Calu3 (cell line): Measurements from ENCODE around the gene SPOCD1. TPM values are rescaled to one million over a fixed set of nuclear protein-coding genes. Genes with fewer than 3 reads are reported as not detected.

Experiments used
- BruUV-seq: library from RNA; stranded (reverse); fragments of 400-500 nt; replicated peaks from 2 replicates; lab custom pipeline; 2021; lab: Mats Ljungman, UMichigan
- CTCF ChIA-PET: fragments of 300-600 bp; sonication (Branson Sonifier 250); formaldehyde crosslinking; loops from one replicate; lab custom pipeline; 2022; ENCODE audit warnings: antibody characterized with exemption; lab: Charles Lee
- DNase-seq: peaks from one replicate; pipeline ENCODE4 v3.0.0; 2022
- H3K27ac Mint-ChIP-seq: one replicate; pipeline ENCODE4 v1.8.0; 2022; ENCODE audit warnings: mixed read lengths; ENCODE audit not compliant: unreplicated experiment
- H3K27me3 Mint-ChIP-seq: one replicate; pipeline ENCODE4 v1.8.0; 2022; ENCODE audit warnings: mixed read lengths; ENCODE audit not compliant: unreplicated experiment
- H3K36me3 Mint-ChIP-seq: one replicate; pipeline ENCODE4 v1.8.0; 2022; ENCODE audit warnings: mild to moderate bottlenecking, moderate library complexity, mixed read lengths; ENCODE audit not compliant: insufficient read depth, unreplicated experiment
- H3K4me1 Mint-ChIP-seq: one replicate; pipeline ENCODE4 v1.8.0; 2022; ENCODE audit warnings: mild to moderate bottlenecking, low read depth, mixed read lengths; ENCODE audit not compliant: unreplicated experiment
- H3K4me3 Mint-ChIP-seq: one replicate; pipeline ENCODE4 v1.8.0; 2022; ENCODE audit warnings: mild to moderate bottlenecking, low read depth, moderate library complexity, mixed read lengths; ENCODE audit not compliant: unreplicated experiment
- H3K9me3 Mint-ChIP-seq: one replicate; pipeline ENCODE4 v1.8.0; 2022; ENCODE audit warnings: low read depth, mixed read lengths; ENCODE audit not compliant: unreplicated experiment
- CTCF ChIP-seq: fragments of 200-600 bp; IDR thresholded peaks from one replicate; pipeline ENCODE4 v1.8.0; 2022; ENCODE audit warnings: antibody characterized with exemption; ENCODE audit not compliant: unreplicated experiment
- intact Hi-C: fragments of 100-400 bp; cut with micrococcal nuclease; formaldehyde crosslinking; loops from one replicate; pipeline ENCODE4 v1.10.0; 2022; ENCODE audit not compliant: unreplicated experiment
- total RNA-seq: library from RNA; stranded (reverse); gene quantifications from 2 replicates; pipeline ENCODE4 v1.2.3, GENCODE V29; 2022

Gene SPOCD1
- total RNA-seq, 1 experiment from 2014 or later, result 6.3 TPM

- TSS peak; percentile 66 for BruUV-seq
- no peak overlapping the region for H3K27ac Mint-ChIP-seq
- no peak for TF ChIP-seq CTCF
- H3K4me1 Mint-ChIP-seq, result peaks cover 8% of the 10 kb centered on the region
- H3K4me3 Mint-ChIP-seq, result peak overlapping the region; percentile 47
- CTCF ChIA-PET, result interaction anchor here (0.9 to 2.6 kb wide), 6 partner anchors 16 to 157 kb away, joined by 3 to 28 read pairs (median 4); no protein-coding TSS in a partner anchor
- DNase-seq, result no peak
- no peaks in the 10 kb centered on the region for H3K9me3 Mint-ChIP-seq
- intact Hi-C loops, result no loop called here
- H3K27me3 Mint-ChIP-seq, result no peaks in the 10 kb centered on the region
- H3K36me3 Mint-ChIP-seq, result peaks cover 9% of the 10 kb centered on the region
Observed at GRCh38 chr1:31815307-31815645, 546 bp downstream of the SPOCD1 start.

DNA sequence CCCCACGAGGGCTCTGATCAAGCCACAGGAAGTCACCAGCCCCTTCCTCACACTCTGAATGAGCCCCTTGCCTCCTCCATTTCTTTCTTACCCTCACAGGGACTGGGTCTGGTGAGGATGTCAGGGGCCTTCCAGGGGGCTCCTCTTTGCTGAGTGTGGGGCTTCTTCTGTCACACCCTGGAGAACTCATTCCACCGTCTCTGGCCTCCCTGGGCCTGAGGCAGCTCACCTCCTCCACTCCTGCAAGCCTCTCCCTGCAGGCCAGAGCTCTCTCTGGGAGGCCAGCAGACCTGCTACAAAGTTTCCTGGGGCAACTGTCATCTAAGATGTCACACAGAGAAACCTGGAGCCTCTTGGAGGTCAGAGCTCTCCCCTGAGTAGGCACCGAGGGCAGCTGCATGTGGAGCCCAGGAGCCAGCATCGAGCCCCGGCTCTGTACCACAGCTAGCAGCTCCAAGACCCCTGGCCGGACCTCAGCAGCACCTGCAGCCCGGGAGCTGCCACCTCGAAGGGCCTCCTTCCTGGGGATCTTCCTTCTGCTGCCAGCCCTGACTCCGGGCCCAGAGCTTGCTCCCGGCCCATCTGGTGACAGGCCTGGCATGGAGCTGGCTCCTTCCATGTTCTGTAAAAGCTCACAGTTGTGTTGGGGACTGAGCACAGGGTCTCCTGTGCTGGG lies 1.1 kb downstream of the SPOCD1 start:
- Mint-ChIP-seq H3K9me3 (no peaks in the 10 kb centered on the region), H3K27me3 (no peaks in the 10 kb centered on the region), H3K27ac (no peak overlapping the region), H3K4me3 (no peak overlapping the region), H3K4me1 (peaks cover 8% of the 10 kb centered on the region), H3K36me3 (peaks cover 9% of the 10 kb centered on the region)
- TF ChIP-seq CTCF, result no peak
- no peak for DNase-seq
- no TSS peak for BruUV-seq
- intact Hi-C loops, result no loop called here
- CTCF ChIA-PET, result interaction anchor here (0.6 to 2.6 kb wide), 6 partner anchors 15 to 521 kb away, joined by 3 to 28 read pairs (median 4); partner anchors contain the start of gene MARCKSL1

DNA sequence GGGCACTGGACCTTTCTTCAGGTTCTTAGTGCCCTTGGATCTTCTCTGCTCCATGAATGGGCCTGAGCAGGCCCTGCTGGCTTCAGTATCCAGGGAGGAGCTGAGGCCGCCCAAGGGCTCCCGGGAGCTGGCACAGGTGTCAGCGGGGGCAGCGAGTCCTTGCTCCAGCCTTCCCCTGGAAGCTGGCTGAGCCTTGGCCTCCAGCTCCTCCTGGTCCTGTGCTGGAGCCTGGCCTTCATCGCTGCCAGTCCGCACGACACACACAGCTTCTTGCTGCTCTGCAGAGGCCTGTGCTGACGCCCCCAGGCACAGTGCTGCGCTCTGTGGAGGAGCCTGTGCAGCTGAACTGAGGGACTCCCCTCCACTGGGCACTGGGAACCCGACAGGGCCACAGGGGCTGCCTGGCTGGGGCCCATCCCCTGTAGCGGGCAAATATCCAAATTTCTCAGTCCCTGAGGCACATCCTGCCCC lies 1.7 kb downstream of the SPOCD1 start:
- CTCF ChIA-PET, result interaction anchor here (0.6 to 0.8 kb wide), 2 partner anchors 25 to 522 kb away, joined by 3 to 5 read pairs; partner anchors contain the start of gene MARCKSL1
- intact Hi-C loops, result no loop called here
- DNase-seq, result no peak
- no peak for TF ChIP-seq CTCF
- H3K4me1 Mint-ChIP-seq, result peaks cover 8% of the 10 kb centered on the region
- H3K27ac Mint-ChIP-seq, result no peak overlapping the region
- no peaks in the 10 kb centered on the region for H3K9me3 Mint-ChIP-seq
- H3K4me3 Mint-ChIP-seq, result no peak overlapping the region
- BruUV-seq, result no TSS peak
- H3K36me3 Mint-ChIP-seq, result peaks cover 9% of the 10 kb centered on the region
- H3K27me3 Mint-ChIP-seq, result no peaks in the 10 kb centered on the region

DNA sequence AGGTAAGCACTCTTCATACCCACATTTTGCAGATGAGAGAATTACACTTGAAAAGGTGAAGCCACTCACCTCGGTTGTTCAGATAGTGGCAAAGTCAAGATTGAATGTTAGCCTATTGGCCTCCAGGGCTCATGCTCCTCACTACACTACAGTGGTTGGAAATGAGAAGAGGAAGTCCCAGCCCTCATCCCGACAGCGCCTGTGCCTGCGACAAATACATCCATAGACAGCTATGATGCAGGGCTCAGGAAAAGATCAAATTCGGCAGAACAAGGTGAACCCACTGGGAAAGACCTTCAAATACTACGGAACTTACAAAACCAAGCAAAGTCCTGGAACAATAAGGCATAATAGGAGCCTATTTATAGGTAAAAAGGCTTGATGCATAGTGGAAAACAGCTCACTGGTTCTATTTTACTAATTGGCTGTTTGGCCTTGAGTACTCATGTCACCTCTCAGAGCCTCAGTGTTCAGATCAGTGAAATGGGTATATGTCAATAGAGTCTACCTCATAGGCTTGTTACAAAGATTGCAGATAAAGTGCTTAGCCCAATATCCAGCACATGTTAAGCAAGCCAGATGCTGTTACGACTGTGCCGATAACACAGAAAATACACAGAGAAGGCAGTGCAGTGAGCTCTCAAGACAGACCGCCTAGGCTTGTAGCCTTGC lies 3.5 kb downstream of the SPOCD1 start:
- Mint-ChIP-seq H3K9me3 (no peaks in the 10 kb centered on the region), H3K4me1 (peaks cover 8% of the 10 kb centered on the region), H3K36me3 (peaks cover 9% of the 10 kb centered on the region), H3K27ac (no peak overlapping the region), H3K27me3 (no peaks in the 10 kb centered on the region), H3K4me3 (no peak overlapping the region)
- intact Hi-C loops, result no loop called here
- DNase-seq, result no peak
- no TSS peak for BruUV-seq
- TF ChIP-seq CTCF, result no peak
- CTCF ChIA-PET, result no interaction called here
